Measurements from ENCODE around the gene SPOCK2.

GRCh38 chr10:72011976-72012512, 76.3 kb downstream of the SPOCK2 start:
- no peak for TF ChIP-seq POLR2AphosphoS5 (IDR thresholded peaks at IDR 0.05; ENCODE audit: borderline replicate concordance, low read depth, low read length)
- TF ChIP-seq FOXP2 (optimal IDR thresholded peaks at IDR 0.05; ENCODE audit: control extremely low read depth, extremely low read length, insufficient read depth) = no peak

Data from SK-N-MC (cell line).